PC-3 (cell line): Measurements from ENCODE around the gene DEPDC1.

ENCODE experiments used
- CTCF ChIP-seq: fragments of 300-600 bp; sonication (generic); conservative IDR thresholded peaks from 2 replicates; pipeline ENCODE4 v1.5.1; 2017; ENCODE audit warnings: antibody characterized with exemption, low read depth, mild to moderate bottlenecking, low read length
- EZH2phosphoT487 ChIP-seq: fragments of 300-600 bp; sonication (generic); IDR thresholded peaks from 2 replicates; pipeline ENCODE4 v1.6.1; 2018; ENCODE audit warnings: mild to moderate bottlenecking, antibody characterized with exemption, low read length, borderline replicate concordance

- TF ChIP-seq EZH2phosphoT487 = no peak
- no peak for TF ChIP-seq CTCF
These were observed 14.4 kb upstream of the DEPDC1 start for GRCh38 chr1:68511254-68511653.
